ENCODE results near the gene ATAD1.

ATAD1 gene

DNA sequence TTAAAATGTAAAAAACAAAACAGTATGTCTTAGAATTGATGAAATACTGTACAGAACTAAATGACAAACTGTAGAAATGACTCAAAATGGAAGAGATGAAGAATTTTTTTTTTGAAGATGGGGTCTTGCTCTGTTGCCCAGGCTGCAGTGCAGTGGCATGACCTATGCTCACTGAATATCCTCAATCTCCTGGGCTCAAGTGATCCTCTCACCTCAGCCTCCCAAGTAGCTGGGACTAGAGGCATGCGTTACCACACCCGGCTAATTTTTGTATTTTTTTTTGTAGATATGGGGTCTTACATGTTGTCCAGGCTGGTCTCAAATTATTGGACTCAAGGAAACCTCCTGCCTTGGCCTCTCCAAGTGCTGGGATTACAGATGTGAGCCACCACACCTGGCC lies 36.5 kb downstream of the ATAD1 start:
- H3K4me1 ChIP-seq (ENCODE audit: control insufficient read depth, insufficient read depth, low read length), result no peaks in the 10 kb centered on the region
- H3K4me3 ChIP-seq (ENCODE audit: insufficient read depth, low read depth, low read length), result no peak overlapping the region
- peaks cover 17% of the 10 kb centered on the region for H3K36me3 ChIP-seq (ENCODE audit: control insufficient read depth, insufficient read depth, low read length)
- no peak overlapping the region for H3K27ac ChIP-seq (ENCODE audit: insufficient read depth, low read depth, low read length, poor library complexity, severe bottlenecking)
- 76 to 95% methylated on average over 2 of the region's 2 CpGs for WGBS, 2 experiments
- no peaks in the 10 kb centered on the region for H3K27me3 ChIP-seq (ENCODE audit: control insufficient read depth, insufficient read depth, low read length, poor library complexity, severe bottlenecking)
- H3K9me3 ChIP-seq (ENCODE audit: control insufficient read depth, low read length), result no peaks in the 10 kb centered on the region

DNA sequence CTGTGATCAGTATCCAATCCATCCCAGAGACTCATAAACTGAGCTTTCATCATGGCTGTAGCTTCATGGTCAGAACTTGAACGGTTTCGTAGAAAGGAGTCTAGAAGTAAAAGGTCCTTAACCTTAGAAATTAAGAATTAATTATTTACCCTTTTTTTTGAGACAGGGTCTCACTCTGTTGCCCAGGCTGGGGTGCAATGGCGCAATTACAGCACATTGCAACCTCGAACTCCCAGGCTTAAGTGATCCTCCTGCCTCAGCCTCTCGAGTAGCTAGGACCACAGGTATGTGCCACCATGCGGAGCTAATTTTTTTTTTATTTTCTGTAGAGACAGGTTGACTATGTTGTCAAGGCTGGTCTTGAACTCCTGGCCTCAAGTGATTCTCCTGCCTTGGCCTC lies 41.7 kb downstream of the ATAD1 start:
- Histone ChIP-seq H3K4me1 (ENCODE audit: control insufficient read depth, insufficient read depth, low read length) (no peaks in the 10 kb centered on the region), H3K9me3 (ENCODE audit: control insufficient read depth, low read length) (no peaks in the 10 kb centered on the region), H3K4me3 (ENCODE audit: insufficient read depth, low read depth, low read length) (no peak overlapping the region), H3K27ac (ENCODE audit: insufficient read depth, low read depth, low read length, poor library complexity, severe bottlenecking) (no peak overlapping the region), H3K27me3 (ENCODE audit: control insufficient read depth, insufficient read depth, low read length, poor library complexity, severe bottlenecking) (no peaks in the 10 kb centered on the region), H3K36me3 (ENCODE audit: control insufficient read depth, insufficient read depth, low read length) (peaks cover 4% of the 10 kb centered on the region)
- 94 to 97% methylated on average over 5 to 6 of the region's 6 CpGs for WGBS, 2 experiments

DNA sequence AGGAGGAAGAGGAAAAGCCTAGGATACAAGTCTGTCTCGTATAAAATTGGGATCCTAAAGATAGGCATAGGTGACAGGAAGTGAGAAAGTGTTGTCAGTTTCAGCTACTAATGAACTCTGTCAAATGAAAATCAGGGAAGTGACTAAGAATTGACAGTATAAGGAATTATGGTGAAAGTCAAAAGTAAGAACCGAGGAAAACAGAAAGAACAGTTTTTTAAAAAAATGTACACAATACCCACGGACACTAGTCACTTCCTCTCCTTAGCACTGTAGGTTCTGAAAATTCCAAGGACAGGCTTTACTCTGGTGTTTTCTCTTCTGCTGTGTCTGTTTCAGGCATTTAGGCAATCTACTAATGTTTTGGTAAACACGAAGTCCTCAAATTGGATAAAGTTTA lies 42.3 kb downstream of the ATAD1 start:
- Histone ChIP-seq H3K9me3 (ENCODE audit: control insufficient read depth, low read length) (no peaks in the 10 kb centered on the region), H3K36me3 (ENCODE audit: control insufficient read depth, insufficient read depth, low read length) (peaks cover 3% of the 10 kb centered on the region), H3K4me1 (ENCODE audit: control insufficient read depth, insufficient read depth, low read length) (no peaks in the 10 kb centered on the region), H3K4me3 (ENCODE audit: insufficient read depth, low read depth, low read length) (no peak overlapping the region), H3K27me3 (ENCODE audit: control insufficient read depth, insufficient read depth, low read length, poor library complexity, severe bottlenecking) (no peaks in the 10 kb centered on the region), H3K27ac (ENCODE audit: insufficient read depth, low read depth, low read length, poor library complexity, severe bottlenecking) (no peak overlapping the region)
- 91 to 95% methylated on average over 2 to 3 of the region's 4 CpGs for WGBS, 2 experiments

DNA sequence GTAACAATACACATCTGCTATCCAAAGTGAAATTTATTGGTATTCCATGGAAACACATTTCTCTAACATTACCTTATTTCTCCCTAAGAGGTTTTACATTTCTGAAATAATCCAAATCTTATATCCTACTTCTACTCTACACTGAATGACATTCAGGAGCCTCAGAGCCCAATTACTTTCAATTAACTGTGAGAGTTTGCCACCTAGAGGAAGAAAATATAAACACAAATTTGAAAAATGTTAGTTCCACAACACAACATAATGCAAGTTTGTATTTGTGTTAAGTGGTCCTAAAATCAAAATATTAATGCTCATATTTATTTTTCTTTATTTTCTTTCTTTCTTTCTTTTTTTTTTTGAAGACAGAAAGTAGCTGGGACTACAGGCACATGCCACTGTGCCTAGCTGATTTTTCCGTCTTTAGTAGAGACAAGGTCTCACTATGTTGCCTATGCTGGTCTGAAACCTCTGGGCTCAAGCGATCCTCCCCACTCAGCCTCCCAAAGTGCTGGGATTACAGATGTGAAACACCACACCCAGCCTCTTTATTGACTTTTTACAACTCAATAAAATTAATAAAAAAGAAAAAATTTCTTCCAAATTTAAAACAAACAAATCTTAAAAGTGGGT lies 46.0 kb downstream of the ATAD1 start:
- Histone ChIP-seq H3K27me3 (ENCODE audit: control insufficient read depth, insufficient read depth, low read length, poor library complexity, severe bottlenecking) (no peaks in the 10 kb centered on the region), H3K27ac (ENCODE audit: insufficient read depth, low read depth, low read length, poor library complexity, severe bottlenecking) (no peak overlapping the region), H3K4me3 (ENCODE audit: insufficient read depth, low read depth, low read length) (no peak overlapping the region), H3K36me3 (ENCODE audit: control insufficient read depth, insufficient read depth, low read length) (no peaks in the 10 kb centered on the region), H3K9me3 (ENCODE audit: control insufficient read depth, low read length) (no peaks in the 10 kb centered on the region), H3K4me1 (ENCODE audit: control insufficient read depth, insufficient read depth, low read length) (no peaks in the 10 kb centered on the region)
- 94 to 100% methylated on average over 2 of the region's 2 CpGs for WGBS, 2 experiments

DNA sequence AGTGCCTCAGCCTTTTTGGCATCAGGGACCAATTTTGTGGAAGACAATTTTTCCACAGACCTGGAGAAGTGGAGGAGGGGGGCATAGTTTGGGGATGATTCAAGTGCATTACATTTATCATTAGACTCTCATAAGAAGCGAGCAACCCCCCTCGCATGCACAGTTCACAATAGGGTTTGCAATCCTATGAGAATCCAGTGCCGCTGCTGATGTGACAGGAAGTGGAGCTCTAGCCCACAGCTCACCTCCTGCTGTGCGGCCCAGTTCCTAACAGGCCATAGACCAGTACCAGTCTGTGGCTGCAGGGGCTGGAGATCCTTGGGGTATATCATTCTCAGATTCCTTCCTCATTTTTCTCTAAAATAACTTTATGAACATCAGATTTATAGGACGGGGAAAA lies 50.8 kb downstream of the ATAD1 start:
- Histone ChIP-seq H3K27me3 (ENCODE audit: control insufficient read depth, insufficient read depth, low read length, poor library complexity, severe bottlenecking) (no peaks in the 10 kb centered on the region), H3K27ac (ENCODE audit: insufficient read depth, low read depth, low read length, poor library complexity, severe bottlenecking) (no peak overlapping the region), H3K36me3 (ENCODE audit: control insufficient read depth, insufficient read depth, low read length) (peaks cover 3% of the 10 kb centered on the region), H3K4me1 (ENCODE audit: control insufficient read depth, insufficient read depth, low read length) (no peaks in the 10 kb centered on the region), H3K4me3 (ENCODE audit: insufficient read depth, low read depth, low read length) (no peak overlapping the region), H3K9me3 (ENCODE audit: control insufficient read depth, low read length) (no peaks in the 10 kb centered on the region)
- 84 to 96% methylated on average over 4 to 5 of the region's 5 CpGs for WGBS, 2 experiments

DNA sequence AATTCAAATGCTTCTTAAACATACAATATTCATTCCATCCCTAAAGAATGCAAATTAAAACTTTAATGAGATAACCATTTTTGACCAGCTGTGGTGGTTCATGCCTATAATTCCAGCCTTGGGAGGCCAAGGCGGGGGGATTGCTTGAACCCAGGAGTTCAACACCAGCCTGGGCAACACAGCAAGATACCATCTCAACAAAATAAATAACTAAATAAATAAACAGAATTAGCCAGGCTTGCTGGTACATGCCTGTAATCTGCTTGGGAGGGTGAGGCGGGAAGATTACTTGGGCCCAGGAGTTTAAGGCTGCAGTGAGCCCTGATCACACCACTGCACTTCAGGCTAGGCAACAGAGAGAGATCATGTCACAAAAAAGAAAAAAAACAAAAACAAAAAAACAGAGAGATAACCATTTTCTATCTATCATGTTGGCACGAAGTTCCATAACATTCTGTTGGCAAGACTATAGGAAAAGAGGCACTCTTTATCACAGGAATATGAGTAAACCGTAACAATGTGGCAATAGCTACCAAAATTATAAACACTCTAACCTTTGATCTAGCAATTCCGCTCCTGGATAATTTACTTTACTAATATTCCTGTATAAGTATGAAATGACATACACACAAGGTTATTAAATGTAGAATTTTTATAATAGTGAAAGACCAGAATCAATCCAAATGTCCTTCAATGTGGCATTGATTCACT lies 52.2 kb downstream of the ATAD1 start:
- WGBS, 2 experiments, result 70 to 73% methylated on average over 4 of the region's 5 CpGs
- no peaks in the 10 kb centered on the region for H3K27me3 ChIP-seq (ENCODE audit: control insufficient read depth, insufficient read depth, low read length, poor library complexity, severe bottlenecking)
- peaks cover 3% of the 10 kb centered on the region for H3K36me3 ChIP-seq (ENCODE audit: control insufficient read depth, insufficient read depth, low read length)

DNA sequence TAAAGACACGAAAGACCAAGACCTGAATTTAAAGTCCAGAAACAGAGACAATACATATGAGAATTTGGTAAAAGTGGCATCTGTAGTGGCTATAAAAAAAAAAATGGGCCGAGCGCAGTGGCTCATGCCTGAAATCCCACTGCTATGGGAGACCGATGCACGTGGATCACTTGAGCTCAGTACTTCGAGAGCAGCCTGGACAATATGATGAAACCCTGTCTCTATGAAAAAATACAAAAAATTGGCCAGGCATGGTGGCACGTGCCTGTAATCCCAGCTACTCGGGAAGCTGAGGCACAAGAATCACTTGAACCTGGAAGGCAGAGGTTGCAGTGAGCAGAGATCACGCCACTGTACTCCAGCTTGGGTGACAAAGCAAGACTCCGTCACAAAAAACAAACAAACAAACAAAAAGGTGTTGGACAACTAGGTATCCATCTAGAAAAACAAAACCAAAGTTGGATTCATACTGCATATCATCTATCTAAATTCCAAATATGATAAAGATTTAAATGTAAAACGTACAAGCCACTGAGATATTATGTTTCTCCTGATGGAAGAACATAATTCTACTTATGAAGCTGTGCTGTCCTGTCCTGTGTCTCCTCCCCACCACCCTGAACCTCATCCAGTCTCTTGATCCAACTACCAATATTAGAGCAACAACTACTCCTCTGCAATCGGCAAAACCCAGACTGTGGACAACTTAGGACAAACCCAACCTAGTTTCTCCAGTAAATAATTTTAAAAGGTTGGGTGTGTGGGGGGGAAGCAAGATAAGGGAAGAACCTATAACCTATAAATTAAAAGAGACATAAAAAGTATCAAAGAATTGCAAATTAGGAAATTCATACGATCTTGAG lies 53.7 kb downstream of the ATAD1 start:
- 84 to 85% methylated on average over 11 to 12 of the region's 13 CpGs for WGBS, 2 experiments
- no peak overlapping the region for H3K4me3 ChIP-seq (ENCODE audit: insufficient read depth, low read depth, low read length)
- no peak overlapping the region for H3K27ac ChIP-seq (ENCODE audit: insufficient read depth, low read depth, low read length, poor library complexity, severe bottlenecking)
- no peaks in the 10 kb centered on the region for H3K27me3 ChIP-seq (ENCODE audit: control insufficient read depth, insufficient read depth, low read length, poor library complexity, severe bottlenecking)
- peaks cover 6% of the 10 kb centered on the region for H3K36me3 ChIP-seq (ENCODE audit: control insufficient read depth, insufficient read depth, low read length)
- no peaks in the 10 kb centered on the region for H3K4me1 ChIP-seq (ENCODE audit: control insufficient read depth, insufficient read depth, low read length)
- no peaks in the 10 kb centered on the region for H3K9me3 ChIP-seq (ENCODE audit: control insufficient read depth, low read length)

More for the DNA sequence above, 52.2 kb downstream of the ATAD1 start:
- no peak overlapping the region for H3K27ac ChIP-seq (ENCODE audit: insufficient read depth, low read depth, low read length, poor library complexity, severe bottlenecking)
- no peaks in the 10 kb centered on the region for H3K9me3 ChIP-seq (ENCODE audit: control insufficient read depth, low read length)
- no peaks in the 10 kb centered on the region for H3K4me1 ChIP-seq (ENCODE audit: control insufficient read depth, insufficient read depth, low read length)
- no peak overlapping the region for H3K4me3 ChIP-seq (ENCODE audit: insufficient read depth, low read depth, low read length)

DNA sequence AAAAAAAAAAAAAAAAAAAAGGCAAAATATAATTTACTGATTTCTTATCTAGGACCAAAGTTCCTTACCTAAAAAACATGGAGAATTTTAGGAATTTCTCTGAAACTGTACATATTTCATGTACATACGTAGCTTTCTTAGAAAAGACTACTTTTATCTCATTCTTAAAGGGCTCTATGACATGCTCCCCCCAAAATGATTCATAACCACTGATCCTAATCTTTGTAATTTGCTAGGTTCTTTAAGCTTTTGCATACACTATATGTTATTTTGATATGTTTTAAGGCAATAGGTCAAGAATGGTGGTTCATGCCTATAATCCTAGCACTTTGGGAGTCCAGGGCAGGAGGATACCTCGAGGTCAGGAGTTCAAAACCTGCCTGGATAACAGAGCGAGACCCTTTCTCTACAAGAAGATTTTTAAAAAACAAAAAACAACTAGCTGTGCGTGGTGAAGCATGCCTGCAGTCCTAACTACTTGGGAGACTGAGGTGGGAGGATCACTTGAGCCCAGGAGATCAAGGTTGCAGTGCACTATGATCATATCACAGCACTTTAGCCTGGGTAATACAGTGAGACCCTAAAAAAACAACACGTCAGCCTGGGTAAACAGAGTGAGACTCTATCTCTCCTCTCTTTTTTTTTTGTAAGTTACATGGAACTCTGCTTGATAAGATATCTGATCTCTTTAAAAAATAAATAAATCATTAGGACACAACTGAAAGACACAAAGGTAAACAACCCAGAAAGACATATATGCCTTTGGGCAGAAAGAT lies 54.8 kb downstream of the ATAD1 start:
- WGBS, 2 experiments, result 96 to 98% methylated on average over 5 of the region's 5 CpGs
- Histone ChIP-seq H3K4me1 (ENCODE audit: control insufficient read depth, insufficient read depth, low read length) (no peaks in the 10 kb centered on the region), H3K27me3 (ENCODE audit: control insufficient read depth, insufficient read depth, low read length, poor library complexity, severe bottlenecking) (no peaks in the 10 kb centered on the region), H3K4me3 (ENCODE audit: insufficient read depth, low read depth, low read length) (no peak overlapping the region), H3K27ac (ENCODE audit: insufficient read depth, low read depth, low read length, poor library complexity, severe bottlenecking) (no peak overlapping the region), H3K9me3 (ENCODE audit: control insufficient read depth, low read length) (no peaks in the 10 kb centered on the region), H3K36me3 (ENCODE audit: control insufficient read depth, insufficient read depth, low read length) (peaks cover 6% of the 10 kb centered on the region)

DNA sequence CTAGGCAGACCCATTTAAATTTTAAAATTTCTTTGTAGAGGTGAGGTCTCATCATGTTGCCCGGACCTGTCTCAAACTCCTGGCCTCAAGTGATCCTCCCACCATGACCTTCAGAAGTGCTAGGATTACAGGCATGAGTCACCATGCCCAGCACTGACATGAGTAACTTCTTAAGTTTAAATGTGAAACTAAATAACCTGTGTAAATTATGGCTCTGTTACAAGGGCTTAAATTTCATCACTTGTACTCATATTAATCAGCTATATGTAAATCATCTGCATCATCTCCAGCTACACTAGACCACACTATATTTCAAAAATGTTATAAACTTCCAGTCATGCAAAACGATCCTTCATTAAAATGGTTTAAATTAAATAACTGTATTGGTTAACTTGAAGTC lies 56.1 kb downstream of the ATAD1 start:
- H3K27ac ChIP-seq (ENCODE audit: insufficient read depth, low read depth, low read length, poor library complexity, severe bottlenecking), result no peak overlapping the region
- H3K4me1 ChIP-seq (ENCODE audit: control insufficient read depth, insufficient read depth, low read length), result no peaks in the 10 kb centered on the region
- 92 to 93% methylated on average over 1 to 2 of the region's 2 CpGs for WGBS, 2 experiments
- peaks cover 6% of the 10 kb centered on the region for H3K36me3 ChIP-seq (ENCODE audit: control insufficient read depth, insufficient read depth, low read length)
- no peaks in the 10 kb centered on the region for H3K9me3 ChIP-seq (ENCODE audit: control insufficient read depth, low read length)
- no peaks in the 10 kb centered on the region for H3K27me3 ChIP-seq (ENCODE audit: control insufficient read depth, insufficient read depth, low read length, poor library complexity, severe bottlenecking)
- H3K4me3 ChIP-seq (ENCODE audit: insufficient read depth, low read depth, low read length), result no peak overlapping the region

Data from ectodermal cell (in vitro differentiated cells).